NK-92 treated with Interleukin-12 subunit alpha and Interleukin-12 subunit beta, amount 100 ng/mL, for 24 hours (cell line): ENCODE data around the gene SLC6A13.
"Not testable (repeated sequence)": the region's sequence is repeated elsewhere in the genome, so short reads cannot be mapped to it uniquely, and the experiment has no call there.

Experiments
- DNase-seq: peaks from one replicate; lab custom pipeline; 2025; lab: John Stamatoyannopoulos, UW

SLC6A13 gene

DNA sequence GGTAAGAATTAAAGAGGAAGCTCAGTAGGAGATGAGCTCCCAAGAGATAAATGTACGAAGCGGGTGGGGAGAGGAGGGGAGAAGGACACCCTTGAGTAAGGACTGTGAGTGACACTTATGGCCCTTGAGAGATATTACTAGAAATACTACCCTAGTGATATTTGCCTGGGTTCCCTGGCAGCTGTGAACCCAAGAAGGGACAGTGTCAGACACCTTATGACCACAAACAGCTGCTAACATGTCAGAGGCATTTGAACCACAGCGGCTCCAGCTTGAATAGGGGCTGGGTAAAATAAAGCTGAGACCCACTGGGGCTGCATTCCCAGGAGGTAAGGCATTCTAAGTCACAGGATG lies 29.0 kb downstream of the SLC6A13 start:
- DNase-seq = no peak

DNA sequence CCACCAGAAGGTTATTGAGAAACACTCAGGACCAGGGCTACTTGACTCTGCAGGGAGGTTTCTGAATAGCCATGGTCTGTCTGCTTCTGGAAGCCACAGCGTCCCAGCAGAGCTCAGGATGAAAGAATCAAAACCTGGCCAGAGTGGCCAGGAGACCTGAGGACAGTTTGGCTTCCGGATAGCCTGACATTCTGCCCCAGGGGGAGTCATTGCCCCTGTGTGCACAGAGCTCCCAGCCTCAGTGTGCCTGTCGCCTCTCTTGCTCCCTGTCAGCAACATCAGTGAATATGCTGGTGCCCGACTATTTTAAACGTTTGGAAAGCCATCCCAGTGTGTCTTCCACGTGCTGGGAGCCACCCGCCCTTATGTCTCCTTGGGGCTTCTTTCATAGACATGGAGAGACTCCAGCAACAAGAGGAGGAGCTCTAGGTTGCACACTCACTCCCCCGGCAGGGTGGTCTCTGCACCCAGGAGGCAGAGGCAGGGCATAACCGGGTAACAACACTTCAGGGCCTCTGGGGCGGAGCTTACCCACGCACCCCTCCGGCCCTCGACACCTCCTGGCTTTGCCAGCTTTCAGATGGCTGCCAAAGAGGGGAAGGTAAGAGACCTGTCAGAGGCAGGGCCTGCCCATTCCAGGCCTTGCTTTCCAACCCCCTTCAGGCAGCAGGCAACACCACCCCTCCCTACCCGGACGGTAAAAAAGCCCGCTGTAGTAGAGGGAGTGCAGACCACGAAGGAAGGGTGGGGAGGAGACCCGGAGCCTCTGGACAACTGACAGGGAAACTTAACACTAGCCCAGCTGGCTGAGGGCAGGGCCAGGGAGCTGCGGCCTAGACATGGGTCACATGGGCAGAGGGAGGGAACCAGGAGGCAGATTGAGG lies 29.7 kb downstream of the SLC6A13 start:
- no peak for DNase-seq

DNA sequence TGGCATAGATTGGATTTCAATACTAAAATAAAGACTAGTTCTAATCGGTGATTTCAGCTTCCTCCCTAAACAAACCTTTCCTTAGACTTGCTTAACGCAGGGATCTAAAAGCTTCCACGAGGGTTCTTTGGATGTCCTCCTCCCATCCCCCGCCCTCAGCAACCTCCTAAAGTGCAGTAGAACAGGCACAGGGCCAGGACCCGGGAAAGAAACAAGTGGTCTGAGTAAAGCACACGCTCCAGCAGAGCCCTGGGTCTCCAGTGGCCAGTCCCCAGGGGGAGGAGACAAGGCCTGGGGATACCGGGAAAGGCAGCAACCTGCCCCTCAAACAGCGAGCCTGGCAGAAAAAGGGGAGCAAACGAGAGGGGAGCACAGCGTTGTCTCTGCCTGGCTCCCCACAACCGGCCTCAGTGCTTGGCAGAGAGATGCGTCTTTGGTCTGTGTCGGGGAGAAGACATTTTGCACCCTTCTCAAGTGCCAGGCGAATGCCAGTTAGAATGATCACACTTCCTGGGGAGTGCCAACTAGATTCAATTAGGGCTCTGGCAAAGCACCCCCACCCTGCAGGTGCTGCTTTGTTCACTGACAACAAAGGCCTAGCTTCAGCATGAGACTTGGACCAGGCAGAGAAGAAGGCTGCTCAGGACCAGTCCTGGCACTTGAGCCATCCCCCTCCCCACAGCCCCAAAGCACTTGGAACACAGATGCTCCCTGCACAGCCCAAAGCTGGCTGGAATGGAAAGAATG lies 31.5 kb downstream of the SLC6A13 start:
- DNase-seq = no peak

DNA sequence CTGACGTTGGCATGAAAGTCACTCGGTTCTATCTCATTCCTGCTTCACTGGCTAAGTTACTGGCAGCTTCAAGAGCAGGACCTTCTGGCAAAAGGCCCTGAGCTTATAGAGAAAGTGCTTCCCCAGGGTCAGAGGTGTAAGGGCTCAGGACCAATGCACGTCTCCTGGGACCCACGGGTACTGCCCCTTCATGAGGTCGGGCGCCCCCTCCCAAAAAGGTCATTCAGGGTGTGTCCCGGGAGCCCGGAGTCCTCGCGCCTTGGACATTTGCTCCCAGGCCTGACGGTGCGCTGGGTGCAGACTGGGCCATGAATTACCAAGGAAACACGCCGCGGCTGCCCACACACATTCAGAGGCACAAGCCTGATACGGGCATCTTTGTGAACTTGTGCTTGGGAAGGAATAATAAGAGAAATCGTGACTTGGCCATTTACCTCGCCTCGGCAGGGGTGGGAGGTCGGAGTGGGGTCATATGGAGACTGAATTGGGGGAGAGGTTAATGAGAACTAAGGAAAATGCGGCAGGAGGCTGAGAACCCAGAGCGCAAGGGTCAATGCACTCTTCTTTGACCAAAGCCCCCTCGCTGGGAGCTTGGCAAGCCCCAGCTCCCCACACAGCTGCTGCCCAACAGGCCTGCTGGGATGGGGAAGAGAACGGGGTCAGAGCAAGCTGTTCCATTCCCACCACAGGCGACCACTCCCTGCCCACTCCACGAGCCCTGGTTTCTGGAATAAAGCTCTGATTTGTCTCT lies 33.0 kb downstream of the SLC6A13 start:
- DNase-seq = no peak

DNA sequence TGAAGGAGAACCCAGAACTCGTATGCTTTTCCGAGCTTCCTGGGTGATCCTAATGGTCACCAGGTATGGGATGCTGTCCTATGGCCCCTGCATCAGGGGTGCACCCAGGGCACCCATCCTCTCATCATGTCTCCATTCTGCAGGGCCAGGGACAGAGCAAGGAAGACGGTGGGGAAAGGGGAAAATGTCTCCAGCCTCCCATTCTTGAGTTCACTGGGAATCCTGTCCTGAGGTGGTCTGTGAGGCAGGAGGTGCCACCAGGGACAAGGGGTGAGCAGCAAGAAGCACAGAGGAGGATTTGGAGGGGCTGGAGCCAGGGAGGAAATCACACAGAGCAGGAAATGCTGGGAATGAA lies 33.8 kb downstream of the SLC6A13 start:
- DNase-seq = no peak

DNA sequence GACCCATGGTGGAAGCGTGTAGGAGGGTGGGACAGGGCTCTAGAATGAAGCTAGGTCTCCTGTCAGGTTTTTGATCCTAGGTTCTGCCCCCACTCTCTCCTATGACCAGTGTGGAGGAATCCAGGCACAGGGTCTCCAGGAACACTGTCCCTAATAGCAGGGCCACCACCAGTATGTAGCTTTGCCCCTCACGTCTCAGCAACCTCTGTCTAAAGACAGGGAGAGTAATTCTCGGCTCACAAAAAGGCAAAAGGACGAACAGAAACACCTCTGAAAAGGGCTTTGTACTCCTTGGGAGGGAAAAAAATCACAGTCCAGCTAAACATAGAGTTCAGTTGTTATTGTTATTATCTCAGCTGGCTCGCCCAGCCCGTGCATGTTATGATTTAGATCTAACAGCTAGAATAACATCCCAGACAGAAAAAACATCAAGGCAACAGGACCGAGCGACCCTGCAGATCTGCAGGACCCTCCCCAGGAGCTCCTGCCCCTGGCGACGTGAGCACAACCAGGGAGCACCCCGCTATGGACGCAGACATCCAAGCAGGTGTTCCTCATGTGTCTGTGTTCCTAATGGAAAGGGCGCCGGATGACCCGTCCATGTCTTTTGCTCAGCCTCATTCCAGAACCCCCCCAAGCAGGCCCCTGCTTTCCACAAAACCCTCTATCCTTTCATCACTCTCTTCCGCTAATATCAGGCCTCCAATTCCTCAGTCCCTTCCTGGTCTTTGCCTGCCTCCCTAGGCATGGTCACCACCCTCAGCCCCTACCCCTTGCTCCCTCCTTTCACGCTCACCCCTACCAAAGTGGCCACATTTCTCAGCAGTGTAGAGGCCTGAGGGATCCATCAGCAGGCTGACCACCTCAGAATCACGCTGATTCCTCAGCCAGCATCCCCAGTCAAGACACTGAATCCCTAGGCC lies 34.5 kb downstream of the SLC6A13 start:
- no peak for DNase-seq

DNA sequence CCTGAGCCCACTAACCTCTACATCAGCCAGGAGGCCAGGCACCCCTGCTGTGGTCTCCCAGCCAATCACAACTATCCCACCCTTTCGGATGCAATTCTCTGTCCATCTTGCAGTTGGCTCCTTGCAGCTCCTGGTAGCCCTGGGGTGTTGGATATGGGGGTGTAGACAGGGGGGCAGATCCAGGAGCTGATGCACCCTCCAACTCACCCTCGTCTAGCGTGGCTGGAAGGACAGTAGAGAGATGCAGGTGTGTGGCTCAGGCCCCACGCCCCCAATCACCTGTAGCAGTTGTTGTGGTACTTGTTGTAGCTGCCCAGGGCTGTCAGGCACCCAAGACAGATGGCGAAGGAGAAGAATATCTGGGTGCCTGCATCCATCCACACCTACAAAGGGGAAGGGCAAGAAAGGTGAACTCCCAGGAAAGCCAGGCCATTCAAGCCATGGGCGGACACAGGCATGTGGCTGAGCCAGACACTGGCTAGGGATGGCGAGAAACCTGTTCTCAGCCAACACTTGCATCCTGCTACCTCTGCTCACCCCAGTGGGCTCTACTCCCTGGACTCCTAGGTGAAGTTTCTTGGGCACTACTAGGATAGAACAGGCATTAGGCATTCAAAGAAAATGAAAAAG lies 35.2 kb downstream of the SLC6A13 start:
- no peak for DNase-seq

DNA sequence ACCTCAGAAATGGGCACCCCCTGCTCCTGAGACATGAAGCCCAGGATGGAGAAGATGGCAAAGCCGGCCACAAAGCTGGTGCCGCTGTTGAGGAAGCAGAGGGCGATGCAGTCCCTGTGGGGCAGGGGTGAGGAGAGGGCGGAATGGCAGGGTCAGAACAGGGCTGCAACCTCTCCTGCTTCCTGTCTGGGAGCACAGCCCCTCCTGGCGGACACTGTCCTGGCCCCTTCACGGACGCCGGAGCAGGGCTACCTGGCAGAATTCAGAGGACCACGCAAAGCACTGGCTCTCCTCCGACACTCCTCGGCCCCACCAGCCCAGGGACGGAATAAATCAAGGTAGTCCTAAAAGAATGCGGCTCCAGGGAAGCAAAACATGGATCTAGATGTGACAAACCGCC lies 36.2 kb downstream of the SLC6A13 start:
- DNase-seq = no peak

DNA sequence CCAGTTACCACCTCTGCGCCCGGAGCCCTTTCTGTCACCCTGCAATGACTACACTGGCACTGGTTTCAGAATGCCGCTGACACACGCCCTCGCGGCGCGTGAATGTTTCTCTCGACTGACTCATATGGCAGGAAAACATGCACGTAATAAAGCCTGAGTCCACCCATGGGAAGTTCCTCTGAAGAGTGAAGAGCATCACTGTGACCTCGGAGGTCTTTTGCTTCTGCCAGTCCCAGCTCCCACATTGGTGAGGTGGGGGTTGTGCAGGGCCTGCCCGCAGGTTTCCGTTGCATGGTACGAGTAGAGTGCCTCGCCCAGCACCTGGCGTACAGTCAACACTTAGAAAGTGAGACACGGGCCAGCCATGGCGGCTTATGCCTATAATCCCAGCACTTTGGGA lies 37.6 kb downstream of the SLC6A13 start:
- no peak for DNase-seq

DNA sequence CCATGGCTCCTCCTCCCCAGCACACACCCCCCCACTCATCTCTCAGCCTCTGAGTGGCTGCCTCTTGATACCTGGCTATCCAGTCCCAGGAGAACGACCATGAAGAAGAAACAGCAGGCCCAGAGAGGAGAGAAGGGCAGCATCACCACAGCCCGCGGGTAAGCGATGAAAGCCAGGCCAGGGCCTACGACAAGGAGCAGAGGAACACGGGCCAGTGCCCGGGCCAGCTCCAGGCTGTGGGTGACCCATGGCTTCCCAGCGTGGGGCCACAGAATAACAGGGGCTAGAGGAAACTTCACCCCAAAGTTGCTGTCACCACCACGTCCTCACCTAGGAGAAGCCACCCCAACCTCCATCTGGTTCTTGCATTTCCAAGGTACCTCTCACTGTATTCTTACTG lies 38.3 kb downstream of the SLC6A13 start:
- no peak for DNase-seq

DNA sequence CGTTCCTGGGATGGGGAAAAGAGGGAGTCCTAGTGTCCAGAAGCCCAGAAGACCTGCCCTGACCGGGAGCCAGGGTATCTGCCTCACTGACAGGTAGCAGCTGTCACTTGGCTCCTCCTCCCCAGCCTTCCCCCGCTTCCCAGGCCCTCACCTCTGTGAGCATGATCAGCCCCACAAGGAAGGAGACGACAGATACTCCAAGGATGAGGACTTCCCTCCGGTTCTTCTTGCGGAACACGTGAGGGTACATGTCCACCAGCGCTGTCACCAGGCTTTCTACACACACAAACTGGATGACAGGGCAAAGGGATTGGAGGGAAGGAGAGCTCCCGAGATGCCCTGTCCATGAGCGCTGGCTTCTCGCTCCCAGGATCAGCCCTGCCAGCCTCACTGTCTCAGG lies 38.8 kb downstream of the SLC6A13 start:
- DNase-seq = no peak

DNA sequence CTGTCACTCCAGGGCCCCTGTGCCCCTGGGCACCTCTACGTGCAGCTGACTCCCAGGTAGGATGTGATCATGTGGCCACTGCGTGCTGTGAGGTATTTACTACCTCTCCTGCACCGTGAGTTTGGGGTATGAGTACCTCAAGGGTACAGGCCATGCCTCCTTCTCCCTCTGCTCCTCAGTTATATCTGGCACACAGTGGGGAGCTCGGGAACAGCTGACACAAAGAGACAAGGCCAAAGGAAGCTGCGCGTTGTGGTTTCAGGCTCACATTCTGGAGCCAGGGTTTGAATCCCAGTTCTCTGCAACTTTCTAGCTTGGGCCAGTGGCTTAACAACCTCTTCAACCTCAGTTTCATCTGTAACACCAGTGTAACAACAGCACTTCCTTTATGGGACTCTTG lies 40.9 kb downstream of the SLC6A13 start:
- DNase-seq = no peak

DNA sequence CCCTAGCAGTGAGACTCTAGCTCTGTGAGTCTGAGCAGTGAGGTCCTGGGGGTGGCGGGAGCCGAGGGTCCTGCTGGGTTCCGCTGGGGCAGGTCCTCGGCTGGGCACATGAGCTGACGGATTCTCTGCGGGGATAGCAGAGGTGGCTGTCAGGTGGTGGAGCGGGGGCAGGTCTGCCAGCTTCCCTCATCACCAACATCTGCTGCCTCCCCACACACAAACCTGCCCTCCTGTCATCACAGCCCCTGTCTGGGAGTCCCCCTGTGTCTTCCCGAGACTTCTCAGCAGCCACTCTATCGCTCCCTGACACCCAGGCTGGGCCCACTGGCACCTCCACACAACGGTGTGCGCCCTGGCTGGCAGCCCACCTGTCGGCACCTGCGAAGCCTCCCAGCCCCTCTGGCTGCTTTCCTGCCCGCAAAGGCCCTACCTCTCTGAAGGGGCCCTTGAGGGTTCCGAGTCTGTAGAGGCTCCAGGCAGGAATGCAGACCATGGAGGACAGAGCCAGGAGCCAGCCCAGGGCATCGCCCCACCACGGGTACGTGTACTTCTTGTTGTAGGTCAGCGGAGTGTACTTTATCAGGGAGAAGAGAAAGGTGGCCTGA lies 41.6 kb downstream of the SLC6A13 start:
- no peak for DNase-seq

DNA sequence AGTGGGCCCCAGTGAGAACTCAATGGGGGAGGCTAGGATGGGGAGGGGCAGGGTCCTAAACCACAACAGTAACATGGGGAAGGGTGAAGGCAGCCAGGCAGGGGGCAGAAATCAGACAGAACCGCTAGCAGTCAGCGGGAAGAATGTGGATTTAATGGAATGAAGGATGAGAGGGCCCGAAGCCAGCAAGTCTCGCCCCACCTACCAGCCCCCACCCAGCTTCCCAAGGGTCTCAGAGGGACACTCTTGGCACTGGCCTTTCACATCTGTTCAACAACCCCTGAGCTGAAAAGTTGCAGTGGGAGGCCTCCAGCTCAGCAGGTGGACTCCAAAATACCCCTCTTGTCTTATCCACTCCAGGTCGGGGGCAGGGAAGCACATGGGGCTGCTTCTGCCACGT lies 42.1 kb downstream of the SLC6A13 start:
- DNase-seq = no peak

DNA sequence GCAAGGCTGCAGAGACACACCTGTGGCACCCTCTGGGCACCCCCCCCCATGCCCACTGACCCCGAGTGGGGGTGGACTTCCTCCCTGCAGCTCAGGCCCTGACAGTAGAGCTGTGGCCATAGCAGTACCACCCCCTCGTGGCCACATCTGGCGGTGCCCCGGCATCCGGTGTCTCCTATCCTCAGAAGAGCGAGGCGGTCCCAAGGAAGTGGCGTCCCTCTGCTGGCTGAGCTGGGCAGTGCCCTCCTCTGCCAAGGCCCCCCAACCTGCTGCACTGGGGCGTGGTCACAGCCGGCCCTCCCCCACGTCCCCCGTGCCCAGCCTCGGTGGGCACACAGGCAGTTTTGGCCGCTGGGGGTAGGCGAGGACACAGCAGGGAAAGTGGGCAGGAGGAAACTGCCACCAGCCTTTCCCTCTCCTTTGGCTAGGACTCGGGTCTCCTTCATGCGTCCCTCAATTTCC lies 42.7 kb downstream of the SLC6A13 start:
- DNase-seq = peak; percentile 35

DNA sequence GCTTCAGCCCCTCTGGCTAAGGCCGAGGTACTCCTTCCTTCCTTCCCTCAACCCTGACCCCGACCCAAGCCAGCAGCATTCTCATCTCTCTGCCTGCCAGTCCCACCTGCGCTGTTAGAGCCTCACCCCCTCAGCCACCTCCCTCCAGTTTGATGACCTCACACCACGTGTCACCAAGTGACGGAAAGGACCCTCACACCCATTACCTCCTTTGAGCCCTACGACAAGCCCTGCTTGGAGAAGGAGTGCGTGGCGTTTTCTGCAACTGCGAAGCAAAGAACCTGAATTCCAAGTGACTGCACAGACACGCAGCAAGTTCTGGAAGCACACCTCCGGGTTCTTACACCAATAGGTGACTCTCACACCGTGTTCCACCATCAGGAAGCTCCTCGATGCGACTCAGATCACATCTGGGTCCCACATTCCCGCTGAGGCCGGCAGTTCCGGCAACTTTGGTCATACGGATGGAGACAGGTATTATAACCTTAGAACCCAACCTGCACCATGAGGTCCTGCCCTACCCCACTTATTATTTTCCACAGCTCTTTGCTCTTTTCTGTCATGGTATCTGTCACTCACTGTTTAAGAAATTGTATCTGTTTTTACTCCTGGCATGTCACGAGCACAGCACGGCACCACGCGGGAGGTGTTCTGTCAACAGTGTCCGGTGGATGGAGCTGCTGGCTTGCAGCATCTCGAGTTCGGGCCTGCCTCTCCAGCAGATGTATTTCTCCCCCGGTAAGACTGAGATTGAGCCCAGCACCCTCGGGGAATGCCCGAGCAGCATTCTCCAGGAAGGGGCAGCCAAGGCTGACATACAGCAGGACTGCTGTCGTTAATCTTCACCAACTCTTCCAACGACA lies 43.7 kb downstream of the SLC6A13 start:
- no peak for DNase-seq

DNA sequence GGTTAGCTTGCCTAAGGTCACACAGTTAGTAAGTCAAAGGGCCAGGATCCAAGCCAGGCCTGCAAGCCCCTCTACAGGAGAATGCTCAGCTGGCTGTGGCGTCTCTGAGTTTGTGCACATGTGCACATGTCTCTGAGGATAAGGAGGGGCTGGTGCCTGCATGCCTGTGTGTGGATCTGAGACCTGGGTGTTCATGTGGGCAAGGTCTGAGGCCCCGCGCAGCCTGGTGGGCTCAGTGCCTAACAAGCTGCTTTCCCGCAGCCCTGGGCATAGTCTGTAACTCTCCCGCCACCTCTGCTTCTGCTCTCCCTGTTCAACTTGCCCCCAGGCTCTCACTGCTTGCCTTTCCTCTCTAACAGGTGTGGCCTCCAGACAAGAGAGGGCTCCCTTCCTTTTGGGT lies 44.4 kb downstream of the SLC6A13 start:
- no peak for DNase-seq

DNA sequence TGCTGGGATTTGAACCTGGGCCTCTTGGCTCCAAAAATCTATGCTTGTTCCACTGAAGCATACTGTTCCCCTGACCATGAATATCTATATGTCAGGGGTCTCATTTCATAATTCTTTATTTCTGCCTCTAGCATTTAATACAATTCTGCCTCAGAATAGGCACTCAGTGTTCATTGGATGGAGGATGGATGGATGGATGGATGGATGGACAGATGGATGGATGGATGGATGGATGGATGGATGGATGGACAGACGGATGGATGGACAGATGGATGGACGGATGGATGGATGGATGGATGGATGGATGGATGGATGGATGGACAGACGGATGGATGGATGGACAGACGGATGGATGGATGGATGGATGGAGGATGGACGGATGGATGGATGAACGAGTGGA lies 45.6 kb downstream of the SLC6A13 start:
- not testable (repeated sequence) for DNase-seq

DNA sequence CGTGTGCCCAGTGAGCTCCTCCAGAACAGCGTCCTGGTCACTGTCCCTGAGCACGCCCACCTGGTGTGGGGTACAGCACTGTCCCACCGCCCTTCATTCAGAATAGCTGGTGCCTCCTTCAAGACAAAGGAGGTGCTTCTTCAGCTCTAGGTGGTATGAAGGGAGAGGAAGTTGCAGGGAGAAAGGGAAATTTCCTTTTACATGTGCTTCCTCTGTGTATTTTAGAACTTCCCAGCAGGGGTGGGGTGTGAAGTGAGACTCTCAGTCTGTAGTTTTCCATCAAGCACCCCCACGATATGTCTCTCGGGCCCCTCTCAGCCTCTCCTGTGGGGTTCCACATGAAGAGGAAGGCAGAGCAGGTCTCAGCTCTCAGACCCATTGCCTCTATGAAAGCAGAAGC lies 47.5 kb downstream of the SLC6A13 start:
- no peak for DNase-seq
